Right cardiac atrium (tissue), 5 donors: Measurements from ENCODE around the gene AK1. TPM values are rescaled to one million over a fixed set of nuclear protein-coding genes. Genes with fewer than 3 reads are reported as not detected.

Source experiments
- ATAC-seq, 2 donors: fragments of 200-7000 bp; cut with Tn5 transposase; one replicate each; pipeline versions ENCODE4 v1.8.0 to v1.9.1; 2020; ENCODE audit warnings: moderate library complexity in 2 of 2, mild to moderate bottlenecking in 1 of 2
- DNase-seq, 3 donors: peaks; one replicate each; pipeline ENCODE4 v3.0.0-alpha.2; 2020
- H3K27ac ChIP-seq: one replicate; pipeline ENCODE4 v1.5.1; 2013; ENCODE audit warnings: mild to moderate bottlenecking, low read length, control low read depth, moderate library complexity
- H3K27me3 ChIP-seq: one replicate; pipeline ENCODE4 v1.6.1; 2013; ENCODE audit not compliant: control insufficient read depth, insufficient read depth
- H3K4me1 ChIP-seq: one replicate; pipeline ENCODE4 v1.6.1; 2013; ENCODE audit warnings: low read length; ENCODE audit not compliant: control insufficient read depth, insufficient read depth
- H3K4me3 ChIP-seq: one replicate; pipeline ENCODE4 v1.5.1; 2013; ENCODE audit warnings: low read length, control low read depth
- H3K9me3 ChIP-seq: one replicate; pipeline ENCODE4 v1.6.1; 2013; ENCODE audit warnings: low read length; ENCODE audit not compliant: control insufficient read depth
- WGBS: extraction: QIAGEN DNeasy Blood & Tissue Kit; methylation state at CpG from one replicate; pipeline ENCODE4 v1.1.7; 2013; 5-methylcytosine and 5-hydroxymethylcytosine counted together
- intact Hi-C, 4 donors: fragments of 100-400 bp; cut with DNase I; formaldehyde crosslinking; loops; one replicate each; pipeline versions ENCODE4 v1.11.0 to v1.14.0; 2022 to 2023
- long read RNA-seq, 4 donors: library from polyadenylated mRNA; unstranded; transcript quantifications; one replicate each; pipeline ENCODE4 v2.0.0, GENCODE V29; 2020 to 2021
- polyA plus RNA-seq: library from polyadenylated mRNA; stranded (reverse); fragments of 200-250 nt; gene quantifications from one replicate; pipeline ENCODE4 v1.2.3, GENCODE V29; 2013
- total RNA-seq, 4 donors: library from RNA; stranded (reverse); fragmentation: NEBNext Ultra II Directional; extraction: Animal tissue kit (Norgen Biotek cat#: 25700); gene quantifications; one replicate each; pipeline ENCODE4 v1.2.1, GENCODE V29; 2021
- donor health status: healthy with polysubstance abuse.
- donor health status: DM: no; HTN: yes; CAD: no.
- donor health status: DM: no; HTN: no; CAD: no.
- donor health status: DM: no; HTN: yes; CAD: no; lungs with severe emphysema.
- donor health status: DM: yes; HTN: yes; CAD: no.

The AK1 gene, protein sequence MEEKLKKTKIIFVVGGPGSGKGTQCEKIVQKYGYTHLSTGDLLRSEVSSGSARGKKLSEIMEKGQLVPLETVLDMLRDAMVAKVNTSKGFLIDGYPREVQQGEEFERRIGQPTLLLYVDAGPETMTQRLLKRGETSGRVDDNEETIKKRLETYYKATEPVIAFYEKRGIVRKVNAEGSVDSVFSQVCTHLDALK
- 100 to 1,000 TPM; 630 to 722 (median 659) TPM for total RNA-seq
- polyA plus RNA-seq = 811 TPM
- long read RNA-seq, donor 1, transcript AK1-203 (7 exons, 2,266 nt) = major isoform, 506 of 569 reads
- long read RNA-seq, donor 1, partial matches to known transcripts = 22 of 569 reads
- long read RNA-seq, donor 1, other reads (novel, unspliced or antisense) = 40 of 569 reads
- long read RNA-seq, donor 2, transcript AK1-203 (7 exons, 2,266 nt) = major isoform, 297 of 334 reads
- long read RNA-seq, donor 2, partial matches to known transcripts = 17 of 334 reads
- long read RNA-seq, donor 2, other reads (novel, unspliced or antisense) = 20 of 334 reads
- long read RNA-seq, donor 3, transcript AK1-203 (7 exons, 2,266 nt) = major isoform, 413 of 512 reads
- long read RNA-seq, donor 3, partial matches to known transcripts = 52 of 512 reads
- long read RNA-seq, donor 3, other reads (novel, unspliced or antisense) = 45 of 512 reads
- long read RNA-seq, donor 4, transcript AK1-203 (7 exons, 2,266 nt) = major isoform, 208 of 245 reads
- long read RNA-seq, donor 4, partial matches to known transcripts = 17 of 245 reads
- long read RNA-seq, donor 4, other reads (novel, unspliced or antisense) = 20 of 245 reads

- intact Hi-C loops = loop anchor here in 3 of 4 donors (2.0 to 10.0 kb wide), 3 partner anchors 39 to 143 kb away; partner anchors contain the start of genes FPGS (in 2 of the 3), TOR2A (in 2 of the 3) and ST6GALNAC4 (in 1 of the 3)
- peak; percentile 87 to 95 (median 94) for DNase-seq
Observed at GRCh38 chr9:127877566-127877998, at the start of gene AK1. AK1 (minus strand) TSS chr9:127877675; CDS start chr9:127874617, 3,058 bp downstream.

DNA sequence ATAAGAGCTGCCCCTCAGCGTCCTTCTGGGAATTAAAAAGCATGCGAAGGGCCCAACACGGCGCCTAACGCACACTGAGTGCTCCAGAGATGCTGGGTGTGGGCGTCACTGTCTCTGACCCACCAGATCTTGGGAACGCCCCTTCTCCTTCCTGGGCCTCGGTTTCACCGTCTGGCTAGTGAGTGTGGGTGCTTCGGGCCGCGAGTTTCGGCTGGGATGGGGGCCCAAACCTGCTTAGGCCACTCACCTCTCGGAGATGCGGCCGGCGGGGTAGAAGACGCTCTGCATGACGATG, 49.4 kb upstream of the AK1 start:
- WGBS = 12% methylated on average over 19 of the region's 19 CpGs
- H3K27ac ChIP-seq = no peak overlapping the region
- DNase-seq (no peak), ATAC-seq (no peak)
- H3K9me3 ChIP-seq = no peaks in the 10 kb centered on the region
- peaks cover 6% of the 10 kb centered on the region for H3K4me1 ChIP-seq
- no peak overlapping the region for H3K4me3 ChIP-seq
- intact Hi-C loops = loop anchor here in 3 of 4 donors (10.0 kb wide), 2 partner anchors 192 to 422 kb away; partner anchors contain the start of gene TOR2A (in 1 of the 3)
- no peaks in the 10 kb centered on the region for H3K27me3 ChIP-seq

More at GRCh38 chr9:127877566-127877998, at the start of gene AK1:
- under 1% methylated on average over 44 of the region's 44 CpGs for WGBS
- H3K27ac ChIP-seq = peak within 1 kb of the TSS; percentile 86
- no peaks in the 10 kb centered on the region for H3K9me3 ChIP-seq
- peak within 1 kb of the TSS; percentile 80 for H3K4me3 ChIP-seq
- peaks cover 12% of the 10 kb centered on the region for H3K4me1 ChIP-seq
- H3K27me3 ChIP-seq = no peaks in the 10 kb centered on the region
- peak; percentile 79 for ATAC-seq

DNA sequence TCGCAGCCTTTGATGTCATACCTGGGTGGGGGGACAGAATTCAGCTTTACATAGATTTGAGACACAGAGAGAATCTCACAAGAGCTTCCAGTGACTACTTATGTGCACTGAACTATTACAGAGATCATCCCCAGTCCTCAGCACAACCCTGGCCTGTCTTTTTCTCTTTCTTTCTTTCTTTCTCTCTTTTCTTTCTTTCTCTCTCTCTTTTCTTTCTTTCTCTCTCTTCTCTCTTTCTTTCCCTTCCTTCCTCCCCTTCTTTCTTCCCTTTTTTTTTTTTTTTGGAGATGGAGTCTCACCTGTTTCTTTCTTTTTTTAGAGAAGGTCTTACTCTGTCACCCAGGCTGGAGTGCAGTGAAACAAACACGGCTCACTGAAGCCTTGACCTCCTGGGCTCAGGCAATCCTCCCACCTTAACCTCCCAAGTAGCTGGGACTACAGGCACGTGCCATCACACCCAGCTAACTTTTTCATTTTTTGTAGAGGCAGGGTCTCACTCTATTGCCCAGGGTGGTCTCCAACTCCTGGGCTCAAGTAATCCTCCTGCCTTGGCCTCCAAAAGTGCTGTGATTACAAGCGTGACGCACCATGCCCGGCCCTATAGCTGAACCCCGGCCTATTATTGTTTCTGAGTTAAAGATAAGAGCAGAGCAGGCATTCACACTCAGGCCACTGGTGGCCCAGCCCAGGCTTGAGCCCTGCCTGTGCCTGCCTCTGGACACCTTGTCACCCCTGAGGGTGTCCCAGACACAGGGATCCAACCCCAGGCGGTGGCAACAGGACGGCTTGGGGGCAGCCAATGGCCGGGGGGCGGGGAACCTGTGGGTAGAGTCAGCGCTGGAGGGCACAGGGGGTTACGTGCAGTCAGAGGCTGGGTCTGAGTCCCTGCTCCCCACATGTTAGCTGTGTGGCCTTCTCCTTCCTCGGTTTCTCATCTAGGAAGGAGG, 48.8 kb upstream of the AK1 start:
- H3K27ac ChIP-seq = no peak overlapping the region
- H3K27me3 ChIP-seq = no peaks in the 10 kb centered on the region
- no peaks in the 10 kb centered on the region for H3K9me3 ChIP-seq
- DNase-seq (peak in 1 of 3 donors; percentile 33), ATAC-seq (no peak)
- 75% methylated on average over 14 of the region's 14 CpGs for WGBS
- H3K4me1 ChIP-seq = peaks cover 6% of the 10 kb centered on the region
- intact Hi-C loops = loop anchor here in 3 of 4 donors (10.0 kb wide), 2 partner anchors 191 to 421 kb away; partner anchors contain the start of gene TOR2A (in 1 of the 3)
- no peak overlapping the region for H3K4me3 ChIP-seq

GRCh38 chr9:127924736-127925444, 47.4 kb upstream of the AK1 start:
- H3K27me3 ChIP-seq = no peaks in the 10 kb centered on the region
- peak in 1 of 3 donors; percentile 30 for DNase-seq

DNA sequence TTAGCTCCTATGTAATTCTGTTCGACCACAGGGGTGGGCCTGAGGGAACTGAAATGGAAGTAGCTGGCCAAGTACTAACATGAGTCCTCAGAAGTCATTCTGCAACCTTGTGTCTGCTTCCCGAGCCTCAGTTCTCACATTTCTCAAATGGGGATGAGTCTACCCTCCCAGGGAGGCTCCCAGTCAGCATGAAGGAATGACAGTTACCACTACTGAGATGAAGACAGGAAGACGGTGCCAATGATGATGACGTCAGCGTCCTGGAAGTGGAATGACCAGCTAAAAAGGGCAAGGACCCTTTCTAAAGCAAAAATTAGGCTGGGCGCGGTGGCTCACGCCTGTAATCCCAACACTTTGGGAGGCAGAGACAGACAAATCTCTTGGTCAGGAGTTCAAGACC, 46.3 kb upstream of the AK1 start:
- ATAC-seq = no peak

More at GRCh38 chr9:127924736-127925444, 47.4 kb upstream of the AK1 start:
- Histone ChIP-seq H3K4me1 (peaks cover 3% of the 10 kb centered on the region), H3K27ac (no peak overlapping the region), H3K4me3 (no peak overlapping the region), H3K9me3 (no peaks in the 10 kb centered on the region)
- no peak for ATAC-seq
- intact Hi-C loops = loop anchor here (5.0 to 10.0 kb wide), 5 partner anchors 188 to 420 kb away; partner anchors contain the start of gene TOR2A (in 3 of the 4)
- 87% methylated on average over 22 of the region's 22 CpGs for whole genome bisulfite sequencing

GRCh38 chr9:127923046-127923445, 45.6 kb upstream of the AK1 start:
- intact Hi-C loops = loop anchor here (5.0 to 10.0 kb wide), 5 partner anchors 186 to 418 kb away; partner anchors contain the start of gene TOR2A (in 3 of the 4)
- no peaks in the 10 kb centered on the region for H3K27me3 ChIP-seq
- no peak for ATAC-seq
- WGBS = 55% methylated on average over 6 of the region's 6 CpGs
- peaks cover 11% of the 10 kb centered on the region for H3K4me1 ChIP-seq
- no peak overlapping the region for H3K4me3 ChIP-seq
- no peak overlapping the region for H3K27ac ChIP-seq
- no peaks in the 10 kb centered on the region for H3K9me3 ChIP-seq
- peak in 1 of 3 donors; percentile 62 for DNase-seq

More for the DNA sequence above, 46.3 kb upstream of the AK1 start:
- 74% methylated on average over 8 of the region's 8 CpGs for WGBS
- no peak for DNase-seq
- Histone ChIP-seq H3K4me1 (peaks cover 5% of the 10 kb centered on the region), H3K4me3 (no peak overlapping the region), H3K27me3 (no peaks in the 10 kb centered on the region), H3K9me3 (no peaks in the 10 kb centered on the region), H3K27ac (no peak overlapping the region)
- intact Hi-C loops = loop anchor here (5.0 to 10.0 kb wide), 5 partner anchors 186 to 419 kb away; partner anchors contain the start of gene TOR2A (in 3 of the 4)

GRCh38 chr9:127921557-127922120, 44.2 kb upstream of the AK1 start:
- peak; percentile 18 to 24 for ATAC-seq
- DNase-seq = peak; percentile 77 to 92 (median 90)
- no peak overlapping the region for H3K27ac ChIP-seq
- intact Hi-C loops = loop anchor here (2.0 to 10.0 kb wide), 6 partner anchors 184 to 417 kb away; partner anchors contain the start of gene TOR2A (in 4 of the 4)
- H3K4me3 ChIP-seq = no peak overlapping the region
- no peaks in the 10 kb centered on the region for H3K9me3 ChIP-seq
- H3K27me3 ChIP-seq = no peaks in the 10 kb centered on the region
- 9% methylated on average over 45 of the region's 45 CpGs for WGBS
- H3K4me1 ChIP-seq = peaks cover 10% of the 10 kb centered on the region

GRCh38 chr9:127920794-127921193, 43.3 kb upstream of the AK1 start:
- DNase-seq (peak in 1 of 3 donors; percentile 34), ATAC-seq (no peak)
- Histone ChIP-seq H3K27me3 (no peaks in the 10 kb centered on the region), H3K4me3 (no peak overlapping the region), H3K4me1 (peaks cover 15% of the 10 kb centered on the region), H3K9me3 (no peaks in the 10 kb centered on the region), H3K27ac (no peak overlapping the region)
- intact Hi-C loops = loop anchor here (2.0 to 10.0 kb wide), 6 partner anchors 183 to 416 kb away; partner anchors contain the start of gene TOR2A (in 4 of the 4)
- 89% methylated on average over 7 of the region's 7 CpGs for WGBS

DNA sequence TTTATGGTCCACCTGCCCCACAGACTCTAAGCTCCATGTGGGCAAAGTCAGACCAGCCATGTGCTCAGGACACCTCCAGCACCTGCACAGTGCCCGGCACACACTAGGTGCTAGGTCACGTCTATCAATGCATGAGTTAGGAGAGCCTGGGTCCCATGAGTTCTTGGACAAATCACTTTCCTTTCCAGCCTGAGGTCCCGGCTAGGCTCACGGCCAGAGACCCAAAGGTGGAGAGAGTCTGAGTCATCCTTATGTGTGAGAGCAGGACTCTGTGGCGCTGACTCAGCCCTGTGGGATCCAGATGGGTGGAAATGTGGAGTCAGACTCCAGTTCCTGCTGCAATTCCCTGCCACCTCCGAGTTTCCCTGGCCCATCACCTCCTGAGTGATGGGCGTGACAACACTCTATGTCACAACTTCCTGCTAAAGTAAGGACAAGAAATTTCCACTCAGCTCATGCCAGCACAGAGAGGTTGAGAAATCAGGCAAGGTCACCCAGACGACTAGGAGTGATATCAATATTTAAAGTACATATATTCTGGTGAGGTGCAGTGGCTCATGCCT, 41.9 kb upstream of the AK1 start:
- no peaks in the 10 kb centered on the region for H3K27me3 ChIP-seq
- DNase-seq (peak; percentile 86 to 95 (median 92)), ATAC-seq (peak; percentile 50 to 81)
- WGBS = 49% methylated on average over 8 of the region's 8 CpGs
- H3K27ac ChIP-seq = peak overlapping the region; percentile 75
- no peaks in the 10 kb centered on the region for H3K9me3 ChIP-seq
- peaks cover 15% of the 10 kb centered on the region for H3K4me1 ChIP-seq
- intact Hi-C loops = loop anchor here in 1 of 4 donors (5.0 kb wide), 2 partner anchors 37 to 117 kb away; partner anchors contain the start of gene FPGS
- no peak overlapping the region for H3K4me3 ChIP-seq
